DND-41 (cell line): ENCODE measurements around the gene CEP170B.

ENCODE experiments used
- CTCF ChIP-seq: IDR thresholded peaks from 2 replicates; pipeline ENCODE4 v1.5.1; 2012; ENCODE audit warnings: borderline replicate concordance, low read length, moderate library complexity, mild to moderate bottlenecking; ENCODE audit not compliant: poor library complexity, severe bottlenecking; ENCODE audit errors: extremely low read depth
- EZH2 ChIP-seq: IDR thresholded peaks from 3 replicates; pipeline ENCODE4 v1.6.1; 2012; ENCODE audit warnings: borderline replicate concordance, low read depth, mild to moderate bottlenecking, moderate library complexity, low read length, inconsistent platforms; ENCODE audit not compliant: severe bottlenecking

- TF ChIP-seq CTCF: no peak
- TF ChIP-seq EZH2: no peak
Observed at GRCh38 chr14:104876251-104876699, 11.2 kb downstream of the CEP170B start.
